ENCODE results near the gene RELN.
A peak's percentile ranks its signal among the peaks of the same experiment; 100 is the strongest.

Gene RELN

GRCh38 chr7:103626776-103627175 lies 362.7 kb downstream of the RELN start:
- no peak for FAIRE-seq

DNA sequence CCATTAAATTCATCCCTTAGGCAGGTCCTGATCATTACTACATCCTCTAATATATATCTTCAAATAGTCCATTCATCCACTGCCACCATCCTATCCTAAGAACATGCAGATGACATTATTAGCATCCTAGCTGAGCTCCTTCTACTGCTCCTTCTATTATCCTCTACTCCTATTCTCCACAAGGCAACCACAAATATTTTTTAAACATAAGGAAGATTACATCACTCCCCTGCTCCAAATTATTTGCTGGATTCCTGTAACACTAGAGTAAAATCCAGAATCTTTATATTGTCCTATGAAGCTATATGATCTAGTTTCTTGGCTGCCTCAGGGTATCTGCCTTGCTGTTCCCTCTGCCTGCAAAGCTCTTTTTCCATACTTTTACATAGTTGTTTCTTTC lies 367.2 kb downstream of the RELN start:
- no peak for FAIRE-seq

GRCh38 chr7:103613655-103614642 lies 375.5 kb downstream of the RELN start:
- FAIRE-seq: no peak

GRCh38 chr7:103609778-103610177 lies 379.7 kb downstream of the RELN start:
- no peak for FAIRE-seq

DNA sequence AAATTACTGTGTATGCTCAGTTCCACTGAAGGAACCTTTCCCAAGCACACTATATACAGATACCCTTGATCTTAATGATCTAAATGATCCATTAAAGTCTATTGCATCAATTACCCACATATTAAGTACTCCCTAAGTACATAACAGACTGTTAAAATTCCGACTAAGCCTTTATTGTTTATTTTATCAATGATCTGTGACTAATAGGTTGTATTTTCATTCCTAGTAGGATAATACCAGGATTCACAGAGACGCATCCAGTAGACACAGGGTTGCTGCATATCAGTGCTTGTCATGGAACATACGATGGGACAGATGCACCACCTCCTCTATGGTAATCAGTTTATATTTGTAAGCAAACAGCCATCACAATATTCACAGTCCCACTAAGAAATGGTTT lies 383.8 kb downstream of the RELN start:
- FAIRE-seq: no peak

- FAIRE-seq: no peak
Measured at GRCh38 chr7:103598326-103598905, 391.0 kb downstream of the RELN start.

DNA sequence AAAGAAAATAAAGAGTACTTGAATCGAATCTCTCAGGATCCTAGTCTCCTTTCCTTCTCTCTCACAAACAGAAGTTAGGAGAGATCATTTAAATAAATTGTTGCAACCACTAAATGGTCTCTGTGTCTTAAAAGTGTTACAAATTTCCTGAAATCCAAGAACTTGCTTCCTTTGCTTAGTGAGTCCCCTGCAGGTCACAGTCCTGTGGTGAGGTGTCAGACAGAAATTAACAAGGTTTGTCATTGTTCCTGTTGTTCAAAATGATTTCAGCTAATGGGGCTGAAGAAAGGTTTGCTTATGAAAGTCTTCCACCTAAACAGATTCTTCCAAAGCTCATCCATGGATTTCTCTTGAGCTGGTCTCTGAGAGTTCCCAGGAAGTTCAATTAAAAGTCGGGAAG lies 391.9 kb downstream of the RELN start:
- FAIRE-seq: no peak

GRCh38 chr7:103594186-103594585 lies 395.3 kb downstream of the RELN start:
- no peak for FAIRE-seq

DNA sequence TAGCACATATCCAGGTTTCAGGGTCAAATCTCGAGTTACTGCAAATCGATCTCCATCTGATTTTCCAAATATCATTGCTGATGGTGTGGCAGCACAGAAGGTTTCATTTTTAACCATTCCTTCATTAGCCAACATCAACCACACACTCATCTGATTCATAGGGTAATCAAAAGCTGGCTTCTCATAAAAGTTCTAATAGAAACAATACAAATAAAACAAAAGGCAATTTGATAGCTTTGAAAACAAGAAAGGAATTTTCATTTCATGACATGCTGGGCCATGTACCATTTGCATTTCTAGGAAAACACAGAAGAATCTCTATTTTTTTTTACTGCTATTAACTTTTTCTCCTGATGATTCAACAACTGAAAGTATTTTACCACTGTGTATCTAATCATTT lies 395.8 kb downstream of the RELN start:
- no peak for FAIRE-seq

GRCh38 chr7:103592844-103593243 lies 396.6 kb downstream of the RELN start:
- no peak for FAIRE-seq

- no peak for FAIRE-seq
Measured at GRCh38 chr7:103592187-103592586, 397.3 kb downstream of the RELN start.

GRCh38 chr7:103580031-103580430 lies 409.4 kb downstream of the RELN start:
- no peak for FAIRE-seq

DNA sequence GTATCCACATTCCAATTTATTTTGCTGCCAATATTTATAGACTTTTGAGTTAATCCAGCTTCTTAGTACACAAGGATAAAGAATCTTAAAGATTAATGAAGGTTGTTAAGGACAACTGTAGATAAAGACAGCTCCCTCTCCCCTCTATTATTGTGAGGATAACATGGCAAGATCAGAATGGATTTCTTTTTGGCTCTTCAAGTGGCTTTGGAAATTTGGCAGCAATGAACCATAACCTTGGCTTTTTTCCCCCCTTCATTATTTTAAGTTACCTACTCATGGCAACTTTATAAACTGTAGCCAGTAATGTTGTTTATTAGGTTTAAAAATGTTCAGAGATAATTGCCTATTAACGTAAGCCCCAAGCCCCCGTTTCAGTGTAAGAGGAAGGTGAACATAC lies 412.4 kb downstream of the RELN start:
- no peak for FAIRE-seq

- no peak for FAIRE-seq
Measured at GRCh38 chr7:103576641-103577040, 412.8 kb downstream of the RELN start.

GRCh38 chr7:103574576-103574975 lies 414.9 kb downstream of the RELN start:
- FAIRE-seq: no peak

DNA sequence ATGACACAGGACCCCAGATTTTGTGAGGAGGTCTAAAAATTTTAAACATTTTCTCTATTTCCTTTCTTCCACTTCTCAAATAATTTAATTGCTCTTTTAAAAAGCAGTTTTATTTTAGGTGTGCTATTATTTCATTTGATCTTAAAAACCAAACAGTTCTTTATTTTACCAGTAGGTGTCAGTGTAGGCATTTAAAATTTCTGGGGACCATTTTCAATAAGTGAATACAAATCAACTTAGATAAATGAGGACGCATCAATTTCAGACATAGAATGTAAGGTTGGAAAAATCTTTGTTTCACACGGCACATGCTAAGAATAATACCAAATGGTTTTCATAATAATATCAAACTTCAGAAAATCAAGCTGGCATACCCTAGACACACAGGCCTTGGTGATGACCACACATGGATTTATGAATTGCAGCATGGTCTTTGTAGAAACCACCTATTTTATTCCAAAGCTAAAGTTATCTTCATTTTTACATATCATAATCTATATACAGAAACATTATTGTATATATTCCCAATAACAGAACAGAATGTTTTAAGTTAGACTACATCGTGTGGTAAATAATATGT lies 415.9 kb downstream of the RELN start:
- peak; percentile 89 for FAIRE-seq

GRCh38 chr7:103571586-103571985 lies 417.9 kb downstream of the RELN start:
- no peak for FAIRE-seq

GRCh38 chr7:103569621-103570305 lies 419.7 kb downstream of the RELN start:
- FAIRE-seq: no peak

- FAIRE-seq: no peak
Measured at GRCh38 chr7:103564416-103564815, 425.0 kb downstream of the RELN start.

- no peak for FAIRE-seq
Measured at GRCh38 chr7:103560136-103560535, 429.3 kb downstream of the RELN start.

DNA sequence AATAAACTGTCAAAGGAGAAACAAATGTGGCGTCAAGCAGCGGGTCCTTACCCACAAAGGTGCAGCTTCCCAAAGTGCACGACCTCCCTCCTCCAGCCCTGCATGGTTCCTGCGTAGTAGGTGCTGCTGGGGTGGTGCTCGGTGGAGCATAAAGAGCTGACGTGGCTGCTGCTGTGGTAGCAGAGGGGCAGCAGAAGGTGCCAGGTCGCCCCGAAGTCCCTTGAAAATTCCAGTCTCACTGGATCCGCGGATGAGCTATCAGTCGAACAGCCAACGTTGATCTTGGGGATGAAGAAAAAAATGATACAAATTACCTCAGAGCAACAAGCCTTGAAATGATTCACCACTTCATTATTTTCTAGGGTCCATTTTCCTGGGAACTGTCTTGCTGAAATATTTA lies 438.4 kb downstream of the RELN start:
- no peak for FAIRE-seq

DNA sequence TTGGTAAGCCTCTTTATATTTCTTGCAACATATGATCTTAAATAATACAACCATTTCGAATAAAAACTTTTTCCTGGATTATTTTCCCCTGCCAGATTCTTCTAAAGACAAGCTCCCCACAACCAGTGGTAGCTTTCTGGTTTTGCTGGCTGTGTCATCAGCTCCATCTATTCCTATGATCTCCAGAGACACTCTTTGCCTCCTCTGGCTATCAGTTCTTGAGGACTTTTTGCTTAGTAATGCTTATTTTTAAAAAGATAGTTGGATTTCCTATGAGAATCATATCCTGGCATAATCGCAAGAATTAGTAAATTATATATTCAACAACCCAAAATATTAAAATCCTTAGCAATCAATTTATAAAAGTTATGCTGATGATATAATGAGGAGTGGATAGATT lies 439.7 kb downstream of the RELN start:
- FAIRE-seq: no peak

Measured in endometrium (tissue), 2 donors.